Stimulated activated CD4-positive, alpha-beta T cell treated with anti-CD3 and anti-CD28 coated beads, Interleukin-12 subunit alpha, Interleukin-12 subunit beta, amount 100 ng/mL, for 24 hours (primary cell): ENCODE results near the gene MACC1.
"Not testable (repeated sequence)": the region's sequence is repeated elsewhere in the genome, so short reads cannot be mapped to it uniquely, and the experiment has no call there.

Source experiments
- DNase-seq, 2 experiments: peaks; one replicate each; pipeline ENCODE4 v3.0.0-alpha.2; 2020; ENCODE audit warnings: low read depth in 2 of 2

The MACC1 gene

DNA sequence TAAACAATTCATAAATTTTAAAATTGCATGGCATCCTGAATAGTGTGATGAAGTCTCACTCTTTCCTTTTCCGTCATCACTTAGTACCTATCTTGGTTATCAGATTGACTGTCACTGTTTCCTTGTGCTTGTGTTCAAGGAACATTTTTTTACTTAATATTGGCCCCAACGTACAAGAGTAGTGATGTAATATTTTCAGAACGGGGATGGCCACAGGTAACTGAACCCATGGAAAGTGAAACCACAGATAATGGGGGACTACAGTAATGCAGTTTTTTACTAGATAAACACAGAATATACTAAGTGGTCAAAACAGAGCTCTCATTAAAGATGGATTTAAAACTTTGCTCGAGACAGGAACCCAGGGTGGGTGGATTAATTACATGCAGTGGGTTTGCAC lies 85.4 kb downstream of the MACC1 start:
- no peak for DNase-seq

DNA sequence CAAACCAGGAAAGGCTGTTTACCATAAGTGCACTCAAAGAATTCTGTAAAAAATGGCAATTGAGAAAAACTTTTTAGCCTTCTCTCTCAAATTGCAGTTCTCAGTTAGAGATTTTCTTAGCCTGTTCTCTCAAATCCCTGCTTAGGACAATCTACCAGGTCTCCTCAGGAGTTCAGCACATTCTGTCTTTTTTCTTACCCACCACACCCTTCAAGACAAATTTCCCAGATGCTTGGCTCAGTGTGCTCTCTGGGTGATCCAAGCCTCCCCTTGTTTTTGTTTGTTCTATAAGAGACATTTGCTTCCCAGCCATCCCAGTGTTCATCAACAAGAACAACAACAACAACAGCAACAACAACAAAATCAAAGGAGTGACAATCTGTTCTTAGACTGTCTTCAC lies 87.3 kb downstream of the MACC1 start:
- DNase-seq, result no peak

DNA sequence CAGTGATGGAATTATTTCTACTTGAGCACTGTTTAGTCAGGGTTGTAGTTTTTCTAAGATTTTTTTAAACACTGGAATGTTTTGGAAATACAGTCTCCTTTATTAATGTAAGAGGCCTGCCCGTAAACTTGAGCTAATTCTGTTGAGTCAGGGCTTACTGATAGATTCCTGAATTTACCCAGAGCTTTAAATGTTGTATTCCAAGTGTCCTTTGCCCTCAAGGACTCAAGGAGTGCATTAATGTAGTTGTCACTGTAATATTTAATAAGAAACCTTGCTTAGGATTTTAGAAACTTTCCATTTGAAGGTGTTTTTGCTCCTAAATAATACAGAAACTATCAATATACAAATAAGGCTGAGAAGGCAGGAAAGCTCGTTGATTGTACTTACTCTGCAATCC lies 89.2 kb downstream of the MACC1 start:
- DNase-seq, result no peak

DNA sequence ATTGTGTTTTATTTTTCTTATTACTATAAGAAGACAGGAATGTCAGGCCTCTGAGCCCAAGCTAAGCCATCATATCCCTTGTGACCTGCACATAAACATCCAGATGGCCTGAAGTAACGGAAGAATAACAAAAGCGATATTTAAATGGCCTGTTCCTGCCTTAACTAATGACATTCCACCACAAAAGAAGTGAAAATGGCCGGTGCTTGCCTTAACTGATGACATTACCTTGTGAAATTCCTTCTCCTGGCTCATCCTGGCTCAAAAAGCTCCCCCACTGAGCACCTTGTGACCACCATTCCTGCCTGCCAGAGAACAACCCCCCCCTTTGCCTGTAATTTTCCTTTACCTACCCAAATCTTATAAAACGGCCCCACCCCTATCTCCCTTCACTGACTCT lies 91.1 kb downstream of the MACC1 start:
- not testable (repeated sequence) for DNase-seq

DNA sequence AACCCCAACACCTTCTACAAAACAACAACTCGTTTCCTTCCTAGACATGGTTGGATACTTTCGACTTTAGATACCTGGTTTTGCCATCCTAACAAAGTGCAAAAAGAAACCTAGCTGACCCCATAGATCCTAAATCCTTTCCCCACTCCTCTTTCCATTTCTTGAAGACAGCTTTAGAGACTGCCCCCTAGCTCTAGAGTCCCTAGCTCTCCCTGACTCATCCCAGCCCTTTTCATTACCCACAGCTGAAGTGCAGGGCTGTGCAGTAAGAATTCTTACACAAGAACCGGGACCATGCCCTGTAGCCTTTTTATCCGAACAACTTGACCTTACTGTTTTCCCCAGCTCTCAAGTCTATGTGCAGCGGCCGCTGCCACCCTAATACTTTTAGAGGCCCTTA lies 93.1 kb downstream of the MACC1 start:
- DNase-seq, result not testable (repeated sequence)

DNA sequence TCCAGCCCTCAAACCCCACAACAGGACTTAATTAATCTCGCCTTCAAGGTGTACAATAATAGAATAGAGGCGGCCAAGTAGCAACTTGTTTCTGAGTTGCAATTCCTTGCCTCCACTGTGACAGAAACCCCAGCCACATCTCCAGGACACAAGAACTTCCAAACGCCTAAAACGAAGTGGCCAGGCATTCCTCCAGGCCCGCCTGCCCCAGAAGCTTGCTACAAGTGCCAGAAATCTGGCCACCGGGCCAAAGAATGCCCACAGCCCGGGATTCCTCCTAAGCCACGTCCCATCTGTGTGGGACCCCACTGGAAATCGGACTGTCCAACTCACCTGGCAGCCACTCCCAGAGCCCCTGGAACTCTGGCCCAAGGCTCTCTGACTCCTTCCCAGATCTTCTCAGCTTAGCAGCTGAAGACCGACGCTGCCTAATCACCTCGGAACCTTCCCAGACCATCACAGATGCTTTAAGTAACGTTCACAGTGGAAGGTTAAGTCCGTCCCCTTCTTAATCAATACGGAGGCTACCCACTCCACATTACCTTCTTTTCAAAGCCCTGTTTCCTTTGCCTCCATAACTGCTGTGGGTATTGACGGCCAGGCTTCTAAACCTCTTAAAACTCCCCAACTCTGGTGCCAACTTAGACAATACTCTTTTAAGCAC lies 94.4 kb downstream of the MACC1 start:
- DNase-seq, result not testable (repeated sequence)

DNA sequence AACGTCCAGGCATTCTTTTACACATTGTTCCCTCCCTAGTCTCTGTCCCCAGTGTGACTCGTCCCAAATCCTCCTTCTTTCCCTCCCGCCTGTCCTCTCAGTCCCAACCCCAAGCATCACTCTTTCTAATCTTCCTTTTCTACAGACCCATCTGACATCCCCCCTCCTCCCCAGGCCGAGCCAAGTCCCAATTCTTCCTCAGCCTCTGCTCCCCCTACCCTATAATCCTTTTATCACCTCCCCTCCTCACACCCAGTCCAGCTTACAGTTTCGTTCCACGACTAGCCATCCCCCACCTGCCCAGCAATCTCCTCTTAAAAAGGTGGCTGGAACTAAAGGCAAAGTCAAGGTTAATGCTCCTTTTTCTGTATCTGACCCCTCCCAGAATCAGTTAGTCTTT lies 95.1 kb downstream of the MACC1 start:
- no peak for DNase-seq

DNA sequence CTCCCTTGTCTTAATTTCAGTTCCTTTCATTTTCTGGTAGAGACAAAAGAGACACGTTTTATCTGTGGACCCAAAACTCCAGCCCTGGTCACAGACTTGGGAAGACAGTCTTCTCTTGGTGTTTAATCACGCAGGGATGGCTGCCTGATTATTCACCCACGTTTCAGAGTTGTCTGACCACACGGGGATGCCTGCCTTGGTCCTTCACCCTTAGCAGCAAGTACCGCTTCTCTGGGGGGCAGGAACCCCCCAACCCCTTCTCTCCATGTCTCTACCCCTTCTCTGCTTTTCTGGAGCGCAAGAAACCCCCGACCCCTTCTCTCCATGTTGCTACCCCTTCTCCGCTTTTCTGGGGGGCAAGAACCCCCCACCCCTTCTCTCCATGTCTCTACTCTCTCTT lies 95.8 kb downstream of the MACC1 start:
- DNase-seq, result no peak

DNA sequence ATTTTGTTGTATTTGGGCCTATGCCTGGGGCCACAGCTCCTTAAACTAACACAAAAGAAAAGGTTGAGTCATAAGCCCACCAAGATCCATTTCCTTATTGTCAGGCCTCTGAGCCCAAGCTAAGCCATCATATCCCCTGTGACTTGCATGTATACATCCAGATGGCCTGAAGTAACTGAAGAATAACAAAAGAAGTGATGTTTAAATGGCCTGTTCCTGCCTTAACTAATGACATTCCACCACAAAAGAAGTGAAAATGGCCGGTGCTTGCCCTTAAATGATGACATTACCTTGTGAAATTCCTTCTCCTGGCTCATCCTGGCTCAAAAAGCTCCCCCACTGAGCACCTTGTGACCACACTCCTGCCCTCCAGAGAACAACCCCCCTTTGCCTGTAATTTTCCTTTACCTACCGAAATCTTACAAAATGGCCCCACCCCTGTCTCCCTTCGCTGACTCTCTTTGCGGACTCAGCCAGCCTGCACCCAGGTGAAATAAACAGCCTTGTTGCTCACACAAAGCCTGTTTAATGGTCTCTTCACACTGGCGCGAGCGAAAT lies 96.5 kb downstream of the MACC1 start:
- not testable (repeated sequence) for DNase-seq

DNA sequence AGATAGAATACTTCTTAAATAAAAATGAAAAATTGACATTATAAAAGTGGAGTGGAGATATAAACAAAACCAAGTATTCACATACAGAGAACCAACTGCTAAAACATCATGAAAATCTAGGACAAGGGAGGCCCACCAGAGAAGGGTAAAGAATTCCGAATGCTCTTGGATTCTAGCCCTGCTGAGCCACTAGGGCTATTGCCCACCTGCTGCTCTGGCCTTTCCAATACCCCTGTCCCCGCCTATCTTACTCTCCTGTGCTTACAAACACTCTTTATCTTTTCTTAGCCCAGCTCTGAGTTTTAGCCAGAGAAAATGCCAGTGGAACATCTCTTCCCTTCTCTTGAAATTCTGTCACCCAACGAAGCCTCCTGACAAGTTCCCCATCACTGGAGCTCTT lies 100.3 kb downstream of the MACC1 start:
- DNase-seq, result no peak

DNA sequence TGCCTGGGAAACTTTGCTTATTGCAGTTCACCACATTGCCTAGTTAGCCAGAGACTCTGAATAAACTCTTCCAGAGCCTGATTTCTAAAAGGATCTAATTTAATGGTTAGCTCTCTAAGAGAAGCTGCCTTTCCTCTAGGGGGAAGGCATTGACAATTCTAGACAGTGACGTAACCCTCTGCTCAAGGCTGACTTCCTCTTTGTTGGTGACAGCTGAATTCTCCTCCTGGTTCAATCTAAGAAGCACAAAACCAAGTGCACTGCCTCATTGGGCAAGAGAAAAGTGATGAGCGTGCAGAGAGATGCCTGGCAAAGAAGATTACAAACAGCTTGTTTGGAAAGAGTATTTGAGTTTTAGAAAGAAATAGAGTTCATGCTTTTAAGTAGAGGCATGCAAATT lies 102.7 kb downstream of the MACC1 start:
- DNase-seq, result no peak

DNA sequence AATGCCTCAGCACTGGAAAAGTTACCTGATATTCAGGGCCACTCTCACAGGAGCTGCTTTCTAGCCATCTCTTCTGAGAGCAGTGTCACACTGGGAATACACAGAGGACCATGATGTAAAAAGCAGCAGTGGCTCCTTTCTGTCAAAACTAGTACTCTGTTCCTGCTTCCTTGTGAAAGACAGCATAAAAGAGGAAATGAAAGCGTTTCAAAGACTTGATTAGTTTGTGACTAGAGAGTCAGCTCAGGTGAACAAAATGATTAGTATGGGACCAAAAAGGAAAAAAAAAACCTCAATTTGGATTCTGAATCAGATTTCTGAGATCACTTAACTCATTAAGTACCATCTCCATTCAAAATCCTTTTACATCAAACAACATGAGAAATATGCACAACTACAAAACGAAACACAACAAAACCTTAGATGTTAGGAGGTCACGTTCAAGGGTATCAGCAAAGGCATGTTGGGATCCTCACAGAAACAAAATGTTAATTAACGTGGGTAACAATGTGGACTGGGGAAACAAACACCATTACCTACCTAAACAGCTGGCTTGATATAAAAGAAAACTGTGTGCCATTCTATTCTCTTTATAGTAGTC lies 103.7 kb downstream of the MACC1 start:
- no peak for DNase-seq

DNA sequence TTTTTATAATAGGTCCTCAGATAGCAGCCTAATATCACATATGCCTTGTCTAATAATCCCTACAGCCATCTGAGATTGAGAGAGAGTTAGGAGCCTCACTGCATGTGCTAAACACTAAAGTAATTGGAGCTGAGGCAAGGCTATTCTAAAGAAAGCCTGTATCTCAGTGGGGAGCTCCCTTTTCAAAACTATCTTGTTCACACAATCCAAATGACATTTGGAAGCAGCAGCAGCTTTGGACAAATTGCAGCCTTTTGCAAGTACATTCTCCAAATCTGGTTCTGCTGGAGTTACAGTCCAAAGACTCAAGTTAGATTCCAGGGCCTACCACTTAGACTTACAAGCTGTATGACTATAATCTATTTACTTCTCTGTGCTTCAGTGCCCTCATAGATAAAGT lies 104.5 kb downstream of the MACC1 start:
- DNase-seq, result no peak

DNA sequence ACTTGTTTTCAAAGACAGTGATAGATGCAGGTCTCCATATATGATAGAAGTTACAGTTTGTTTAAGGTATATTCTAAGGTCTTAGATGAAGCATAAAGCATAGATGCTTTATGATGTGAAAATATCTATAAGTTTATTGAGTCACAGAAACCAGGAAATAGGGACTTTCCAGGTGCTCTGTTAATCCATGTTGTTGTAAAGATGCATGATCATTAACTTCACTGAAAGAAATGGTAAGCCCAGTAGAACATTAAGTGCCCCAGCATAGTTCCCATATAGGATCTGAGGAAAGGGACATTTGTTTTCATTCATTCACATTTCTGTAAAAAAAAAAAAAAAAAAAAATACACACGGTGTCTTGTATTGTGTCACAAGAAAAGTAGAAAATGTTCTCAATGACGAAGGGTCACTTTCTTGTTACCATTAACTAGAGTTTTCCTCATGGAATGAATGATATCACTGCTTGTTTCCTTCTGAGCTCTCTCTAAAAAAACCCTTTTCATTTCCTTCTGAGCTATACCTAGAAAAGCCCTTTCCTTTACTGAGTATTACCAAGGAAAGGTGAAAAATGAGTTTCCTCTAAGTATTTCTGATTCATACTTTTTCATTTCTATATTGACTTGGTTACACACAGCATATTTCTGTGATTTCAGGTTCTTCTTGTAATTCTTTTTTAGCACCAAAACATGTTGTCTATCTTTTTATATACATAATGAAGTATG lies 105.2 kb downstream of the MACC1 start:
- no peak for DNase-seq

DNA sequence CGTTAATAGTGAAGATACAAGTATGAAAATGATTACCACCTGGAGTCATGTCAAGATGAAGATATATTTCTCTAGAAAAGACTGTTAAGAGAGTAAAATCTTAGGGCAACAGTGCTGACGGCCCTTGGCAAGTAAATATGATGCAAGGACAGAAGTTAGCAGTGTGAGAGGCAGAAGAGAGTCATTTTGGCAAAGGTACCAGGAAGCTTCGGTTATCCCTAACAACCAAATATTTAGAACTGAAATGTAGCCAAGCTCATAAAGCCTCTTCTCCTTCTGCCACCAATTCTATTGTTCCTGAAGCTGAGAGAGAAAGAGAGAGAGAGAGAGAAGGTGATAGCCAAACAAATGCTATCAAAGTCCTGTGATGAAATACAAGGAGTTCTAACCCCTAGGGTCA lies 109.6 kb downstream of the MACC1 start:
- DNase-seq, result no peak

DNA sequence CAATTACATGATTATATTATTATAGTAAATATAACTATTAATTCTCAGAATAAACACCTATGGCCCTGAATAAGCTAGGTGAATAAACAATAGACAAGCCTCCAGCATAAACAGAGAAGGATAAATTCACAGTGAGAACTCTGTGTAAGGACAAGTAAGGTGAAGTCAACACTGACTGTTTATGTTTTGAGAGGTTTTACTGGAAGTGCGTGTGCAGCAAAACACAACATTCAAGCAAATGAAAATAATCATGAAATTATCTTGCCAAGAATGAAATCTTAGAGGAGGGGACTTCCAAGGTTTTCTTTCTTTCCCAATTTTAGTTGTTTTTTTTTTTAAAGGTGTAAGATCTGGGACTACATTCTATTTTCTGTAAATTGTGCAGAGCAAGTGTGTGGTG lies 112.5 kb downstream of the MACC1 start:
- DNase-seq, result no peak

DNA sequence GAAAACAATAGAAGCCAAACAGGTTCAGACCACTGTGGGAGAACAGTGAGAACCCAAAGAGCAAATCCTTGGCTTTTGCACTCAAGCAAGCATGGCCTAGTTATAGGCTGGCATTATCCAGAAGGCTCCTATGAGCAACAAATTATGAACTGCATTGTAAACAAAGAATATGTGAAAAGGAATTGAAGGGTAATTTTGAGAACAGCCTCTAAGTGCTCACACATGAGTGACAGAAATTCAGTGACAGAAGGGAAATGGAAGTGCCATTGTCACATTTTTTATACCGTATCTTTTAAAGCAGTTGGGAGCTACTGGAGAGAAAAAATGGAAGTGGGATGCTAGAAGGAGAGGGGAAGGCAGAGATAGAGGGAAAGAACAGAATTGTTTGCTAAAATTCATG lies 114.2 kb downstream of the MACC1 start:
- DNase-seq, result no peak

DNA sequence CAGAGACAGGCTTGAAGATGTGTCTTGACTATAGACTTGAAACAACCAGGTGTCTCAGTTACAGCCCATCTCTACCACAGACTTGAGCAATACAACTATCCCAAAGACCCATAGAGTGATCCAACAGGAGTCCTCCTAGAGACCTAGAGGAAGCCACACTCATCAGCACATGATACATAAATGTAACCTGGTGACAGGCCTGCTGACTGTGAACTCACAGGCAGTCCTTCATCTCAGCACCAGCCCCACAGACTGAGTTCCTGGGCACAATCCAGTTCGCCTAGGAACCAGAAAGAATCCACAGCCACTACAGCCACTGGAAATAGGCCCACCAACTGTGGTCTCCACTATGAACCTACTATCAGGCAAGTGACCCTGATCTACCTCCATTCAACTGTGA lies 121.3 kb downstream of the MACC1 start:
- DNase-seq, result no peak

DNA sequence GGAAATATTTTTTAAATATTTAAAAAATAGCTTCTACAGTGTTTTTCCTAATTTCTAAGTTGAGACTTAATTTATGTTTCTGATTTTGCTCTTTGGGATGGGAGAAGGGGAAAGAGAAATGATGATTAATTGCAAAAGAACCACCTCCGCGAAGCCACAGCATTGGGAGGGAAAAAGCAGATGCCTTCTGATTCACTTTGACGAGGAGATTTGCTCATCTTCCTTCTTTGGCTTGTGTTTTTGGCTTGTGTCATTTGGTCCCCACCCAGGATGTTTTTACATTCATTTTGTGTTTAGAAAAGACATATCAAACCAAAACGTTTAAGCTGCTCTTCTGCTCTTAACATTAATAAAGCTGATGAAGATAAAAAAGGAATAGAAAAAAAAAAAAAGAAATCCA lies 121.7 kb downstream of the MACC1 start:
- DNase-seq, result no peak

DNA sequence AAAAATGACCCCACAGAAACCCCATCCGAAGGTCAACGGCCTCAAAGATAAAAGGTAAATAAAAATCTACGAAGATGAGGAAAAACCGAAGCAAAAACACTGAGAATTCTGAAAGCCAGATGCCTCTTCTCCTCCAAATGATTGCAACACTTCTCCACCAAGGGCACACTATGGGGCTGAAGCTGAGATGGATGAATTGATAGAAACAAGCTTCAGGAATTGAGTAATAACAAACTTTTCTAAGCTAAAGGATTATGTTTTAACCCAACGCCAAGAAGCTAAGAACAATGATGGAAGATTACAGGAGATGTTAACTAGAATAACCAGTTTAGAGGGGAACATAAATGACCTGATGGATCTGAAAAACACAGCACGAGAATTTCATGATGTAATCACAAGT lies 127.8 kb downstream of the MACC1 start:
- DNase-seq, result no peak

DNA sequence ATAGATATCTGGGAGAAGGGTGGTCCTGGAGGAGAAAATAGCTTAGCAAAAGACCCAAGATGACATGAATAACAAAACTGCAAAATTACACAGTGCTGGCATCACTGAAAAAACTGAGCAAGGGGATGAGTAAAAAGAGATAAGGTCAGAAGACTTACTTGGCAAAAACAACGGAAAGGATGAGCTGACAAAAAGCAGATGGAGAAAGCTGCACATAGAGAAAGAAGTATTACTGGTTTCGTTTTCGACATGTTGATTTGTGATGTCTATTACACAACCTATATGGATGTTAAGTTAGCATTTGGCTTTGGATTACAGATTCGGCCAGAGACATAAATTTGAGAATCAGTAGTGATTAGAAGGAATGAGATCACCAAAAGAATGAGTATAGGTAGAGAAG lies 132.1 kb downstream of the MACC1 start:
- DNase-seq, result no peak
